Neural cell (in vitro differentiated cells): ENCODE measurements around the gene BST1. TPM values are rescaled to one million over a fixed set of nuclear protein-coding genes. Genes with fewer than 3 reads are reported as not detected.
"Not testable (repeated sequence)": the region's sequence is repeated elsewhere in the genome, so short reads cannot be mapped to it uniquely, and the experiment has no call there.

Experiments
- H2AFZ ChIP-seq: fragments of 200-600, 300-800 bp; sonication (generic), shearing (Covaris generic); 2 replicates; pipeline ENCODE4 v1.6.0; 2014; ENCODE audit warnings: low read depth, mild to moderate bottlenecking, antibody characterized with exemption, low read length, moderate library complexity
- H3F3A ChIP-seq: fragments of 200-600 bp; shearing (Covaris generic); 2 replicates; pipeline ENCODE4 v1.6.1; 2016; ENCODE audit warnings: mild to moderate bottlenecking, moderate library complexity, mixed read lengths, antibody characterized with exemption, low read length; ENCODE audit not compliant: insufficient read depth, poor library complexity, severe bottlenecking
- H3K27ac ChIP-seq: fragments of 200-600, 300-800 bp; sonication (generic), shearing (Covaris generic); 2 replicates; pipeline ENCODE4 v1.5.1; 2014; ENCODE audit warnings: mild to moderate bottlenecking, low read length, moderate library complexity
- H3K27me3 ChIP-seq: fragments of 300-800, 200-600 bp; sonication (generic), shearing (Covaris generic); 2 replicates; pipeline ENCODE4 v1.6.0; 2014; ENCODE audit warnings: mild to moderate bottlenecking, low read depth, low read length, moderate library complexity; ENCODE audit not compliant: insufficient read depth
- H3K36me3 ChIP-seq: fragments of 300-800, 200-600 bp; sonication (generic), shearing (Covaris generic); 2 replicates; pipeline ENCODE4 v1.5.1; 2014; ENCODE audit warnings: mild to moderate bottlenecking, antibody characterized with exemption, low read length, moderate library complexity; ENCODE audit not compliant: insufficient read depth
- H3K4me2 ChIP-seq: fragments of 300-800, 200-600 bp; sonication (generic), shearing (Covaris generic); 2 replicates; pipeline ENCODE4 v1.6.0; 2014; ENCODE audit warnings: mild to moderate bottlenecking, low read length
- H3K4me3 ChIP-seq: fragments of 300-800, 200-600 bp; sonication (generic), shearing (Covaris generic); 2 replicates; pipeline ENCODE4 v1.5.1; 2014; ENCODE audit warnings: mild to moderate bottlenecking, low read length, moderate library complexity
- H3K79me2 ChIP-seq: fragments of 200-600 bp; shearing (Covaris generic); replicated peaks from 2 replicates; pipeline ENCODE4 v1.6.0; 2014; ENCODE audit warnings: mild to moderate bottlenecking, low read length, moderate library complexity; ENCODE audit not compliant: insufficient read depth
- H3K9ac ChIP-seq: fragments of 300-800, 200-600 bp; sonication (generic), shearing (Covaris generic); 2 replicates; pipeline ENCODE4 v1.6.1; 2016; ENCODE audit warnings: mild to moderate bottlenecking, low read length, mixed read lengths
- H3K9me2 ChIP-seq: fragments of 200-600 bp; shearing (Covaris generic); 2 replicates; pipeline ENCODE4 v1.6.1; 2016; ENCODE audit warnings: mild to moderate bottlenecking, low read length, mixed read lengths; ENCODE audit not compliant: insufficient read depth
- H3K9me3 ChIP-seq: fragments of 200-600, 300-800 bp; sonication (generic), shearing (Covaris generic); 2 replicates; pipeline ENCODE4 v1.6.1; 2016; ENCODE audit warnings: mild to moderate bottlenecking, mixed run types, low read length, moderate library complexity, mixed read lengths
- H4K20me1 ChIP-seq: fragments of 200-600 bp; shearing (Covaris generic); 2 replicates; pipeline ENCODE4 v1.6.1; 2016; ENCODE audit warnings: mild to moderate bottlenecking, mixed run types; ENCODE audit not compliant: insufficient read depth
- EP300 ChIP-seq: fragments of 450-650 bp; conservative IDR thresholded peaks from 2 replicates; pipeline ENCODE4 v1.6.1; 2014; ENCODE audit warnings: antibody characterized with exemption, mild to moderate bottlenecking, moderate library complexity; ENCODE audit not compliant: poor library complexity, severe bottlenecking
- EZH2 ChIP-seq: fragments of 200-600, 300-800 bp; shearing (Covaris generic), sonication (generic); IDR thresholded peaks from 2 replicates; pipeline ENCODE4 v1.6.1; 2014; ENCODE audit warnings: antibody characterized with exemption, low read length, borderline replicate concordance, mild to moderate bottlenecking; ENCODE audit not compliant: insufficient read depth, poor library complexity, severe bottlenecking
- MXI1 ChIP-seq: fragments of 450-650 bp; conservative IDR thresholded peaks from 2 replicates; pipeline ENCODE4 v1.6.1; 2014; ENCODE audit warnings: antibody characterized with exemption, mild to moderate bottlenecking; ENCODE audit not compliant: poor library complexity, severe bottlenecking
- POLR2AphosphoS5 ChIP-seq: IDR thresholded peaks from 2 replicates; pipeline ENCODE4 v1.6.1; 2012
- RAD21 ChIP-seq: fragments of 450-650 bp; conservative IDR thresholded peaks from 2 replicates; pipeline ENCODE4 v1.6.1; 2014; ENCODE audit warnings: antibody characterized with exemption, mild to moderate bottlenecking, moderate library complexity
- SMC3 ChIP-seq: fragments of 450-650 bp; conservative IDR thresholded peaks from 2 replicates; pipeline ENCODE4 v1.6.1; 2014; ENCODE audit warnings: antibody characterized with exemption, mild to moderate bottlenecking, moderate library complexity; ENCODE audit not compliant: poor library complexity
- TAF1 ChIP-seq: IDR thresholded peaks from 2 replicates; pipeline ENCODE4 v1.6.1; 2012; ENCODE audit warnings: low read depth
- polyA plus RNA-seq: library from polyadenylated mRNA; depleted of rRNA; stranded (reverse); fragments of >200 nt; gene quantifications from 2 replicates; pipeline ENCODE4 v1.2.3, GENCODE V29; 2014
- TF ChIP-seq, protein P1 (sequence below): IDR thresholded peaks from 2 replicates; pipeline ENCODE4 v1.6.1; 2012; ENCODE audit warnings: borderline replicate concordance
- TF ChIP-seq, protein P2 (sequence below): fragments of 450-650 bp; IDR thresholded peaks from 2 replicates; pipeline ENCODE4 v1.5.1; 2014; ENCODE audit warnings: antibody characterized with exemption, mild to moderate bottlenecking, moderate library complexity; ENCODE audit not compliant: poor library complexity, severe bottlenecking

Gene BST1
- polyA plus RNA-seq, 1 donor from 2014 or later: 1.6 TPM

- Histone ChIP-seq H3K4me2 (no peak overlapping the region), H3K36me3 (no peaks in the 10 kb centered on the region), H3K79me2 (no peaks in the 10 kb centered on the region), H3F3A (no peaks in the 10 kb centered on the region), H2AFZ (no peak overlapping the region), H3K9me3 (peaks cover 6% of the 10 kb centered on the region), H3K9me2 (no peaks in the 10 kb centered on the region), H3K4me3 (no peak overlapping the region), H3K27me3 (no peaks in the 10 kb centered on the region), H4K20me1 (no peaks in the 10 kb centered on the region), H3K9ac (no peak overlapping the region), H3K27ac (no peak overlapping the region)
- TF ChIP-seq TAF1 (no peak), EP300 (no peak), MXI1 (no peak), RAD21 (no peak), POLR2AphosphoS5 (no peak), EZH2 (no peak), SMC3 (no peak)
- TF ChIP-seq, protein P1, sequence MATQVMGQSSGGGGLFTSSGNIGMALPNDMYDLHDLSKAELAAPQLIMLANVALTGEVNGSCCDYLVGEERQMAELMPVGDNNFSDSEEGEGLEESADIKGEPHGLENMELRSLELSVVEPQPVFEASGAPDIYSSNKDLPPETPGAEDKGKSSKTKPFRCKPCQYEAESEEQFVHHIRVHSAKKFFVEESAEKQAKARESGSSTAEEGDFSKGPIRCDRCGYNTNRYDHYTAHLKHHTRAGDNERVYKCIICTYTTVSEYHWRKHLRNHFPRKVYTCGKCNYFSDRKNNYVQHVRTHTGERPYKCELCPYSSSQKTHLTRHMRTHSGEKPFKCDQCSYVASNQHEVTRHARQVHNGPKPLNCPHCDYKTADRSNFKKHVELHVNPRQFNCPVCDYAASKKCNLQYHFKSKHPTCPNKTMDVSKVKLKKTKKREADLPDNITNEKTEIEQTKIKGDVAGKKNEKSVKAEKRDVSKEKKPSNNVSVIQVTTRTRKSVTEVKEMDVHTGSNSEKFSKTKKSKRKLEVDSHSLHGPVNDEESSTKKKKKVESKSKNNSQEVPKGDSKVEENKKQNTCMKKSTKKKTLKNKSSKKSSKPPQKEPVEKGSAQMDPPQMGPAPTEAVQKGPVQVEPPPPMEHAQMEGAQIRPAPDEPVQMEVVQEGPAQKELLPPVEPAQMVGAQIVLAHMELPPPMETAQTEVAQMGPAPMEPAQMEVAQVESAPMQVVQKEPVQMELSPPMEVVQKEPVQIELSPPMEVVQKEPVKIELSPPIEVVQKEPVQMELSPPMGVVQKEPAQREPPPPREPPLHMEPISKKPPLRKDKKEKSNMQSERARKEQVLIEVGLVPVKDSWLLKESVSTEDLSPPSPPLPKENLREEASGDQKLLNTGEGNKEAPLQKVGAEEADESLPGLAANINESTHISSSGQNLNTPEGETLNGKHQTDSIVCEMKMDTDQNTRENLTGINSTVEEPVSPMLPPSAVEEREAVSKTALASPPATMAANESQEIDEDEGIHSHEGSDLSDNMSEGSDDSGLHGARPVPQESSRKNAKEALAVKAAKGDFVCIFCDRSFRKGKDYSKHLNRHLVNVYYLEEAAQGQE: no peak
- TF ChIP-seq, protein P2, sequence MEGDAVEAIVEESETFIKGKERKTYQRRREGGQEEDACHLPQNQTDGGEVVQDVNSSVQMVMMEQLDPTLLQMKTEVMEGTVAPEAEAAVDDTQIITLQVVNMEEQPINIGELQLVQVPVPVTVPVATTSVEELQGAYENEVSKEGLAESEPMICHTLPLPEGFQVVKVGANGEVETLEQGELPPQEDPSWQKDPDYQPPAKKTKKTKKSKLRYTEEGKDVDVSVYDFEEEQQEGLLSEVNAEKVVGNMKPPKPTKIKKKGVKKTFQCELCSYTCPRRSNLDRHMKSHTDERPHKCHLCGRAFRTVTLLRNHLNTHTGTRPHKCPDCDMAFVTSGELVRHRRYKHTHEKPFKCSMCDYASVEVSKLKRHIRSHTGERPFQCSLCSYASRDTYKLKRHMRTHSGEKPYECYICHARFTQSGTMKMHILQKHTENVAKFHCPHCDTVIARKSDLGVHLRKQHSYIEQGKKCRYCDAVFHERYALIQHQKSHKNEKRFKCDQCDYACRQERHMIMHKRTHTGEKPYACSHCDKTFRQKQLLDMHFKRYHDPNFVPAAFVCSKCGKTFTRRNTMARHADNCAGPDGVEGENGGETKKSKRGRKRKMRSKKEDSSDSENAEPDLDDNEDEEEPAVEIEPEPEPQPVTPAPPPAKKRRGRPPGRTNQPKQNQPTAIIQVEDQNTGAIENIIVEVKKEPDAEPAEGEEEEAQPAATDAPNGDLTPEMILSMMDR: no peak
These were observed 55.4 kb downstream of the BST1 start for GRCh38 chr4:15758294-15758693.

- H3K79me2 ChIP-seq, H3K9ac ChIP-seq, H3K27me3 ChIP-seq, H4K20me1 ChIP-seq, H2AFZ ChIP-seq, H3K9me3 ChIP-seq, H3K36me3 ChIP-seq, H3K4me2 ChIP-seq, H3F3A ChIP-seq, H3K27ac ChIP-seq, H3K9me2 ChIP-seq, H3K4me3 ChIP-seq: not testable (repeated sequence)
These were observed 59.6 kb downstream of the BST1 start for GRCh38 chr4:15762460-15762859.

GRCh38 chr4:15765391-15765790, 62.5 kb downstream of the BST1 start:
- Histone ChIP-seq H4K20me1 (no peaks in the 10 kb centered on the region), H3K36me3 (no peaks in the 10 kb centered on the region), H3K4me2 (no peak overlapping the region), H3F3A (no peaks in the 10 kb centered on the region), H3K9ac (no peak overlapping the region), H3K9me3 (no peaks in the 10 kb centered on the region), H3K9me2 (no peaks in the 10 kb centered on the region), H3K79me2 (no peaks in the 10 kb centered on the region), H3K27ac (no peak overlapping the region), H3K4me3 (no peak overlapping the region), H3K27me3 (no peaks in the 10 kb centered on the region), H2AFZ (no peak overlapping the region)
- TF ChIP-seq, protein P2: no peak
